GM12878 (cell line): ENCODE measurements around the gene C1orf35. TPM values are rescaled to one million over a fixed set of nuclear protein-coding genes. Genes with fewer than 3 reads are reported as not detected.

ENCODE experiments used
- ATAC-seq: fragments of 200-7000 bp; cut with Tn5 transposase; 3 replicates; pipeline ENCODE4 v1.9.1; 2020; ENCODE audit warnings: mild to moderate bottlenecking, moderate library complexity
- BruUV-seq: library from RNA; stranded (reverse); fragments of 400-500 nt; replicated peaks from 2 replicates; lab custom pipeline; 2021; lab: Mats Ljungman, UMichigan
- CTCF ChIA-PET: fragments of 300-600 bp; sonication (Branson Sonifier 250); formaldehyde crosslinking; extraction: SDS; loops from one replicate; lab custom pipeline; 2021; ENCODE audit warnings: inconsistent platforms; lab: Yijun Ruan, JAX
- POLR2A ChIA-PET: fragments of 350-600 bp; formaldehyde crosslinking; extraction: SDS; loops from one replicate; lab custom pipeline; 2021; ENCODE audit warnings: inconsistent platforms; lab: Charles Lee
- RAD21 ChIA-PET: fragments of 300-600 bp; sonication (Branson Sonifier 250); formaldehyde crosslinking; loops from one replicate; lab custom pipeline; 2023; ENCODE audit warnings: antibody characterized with exemption; ENCODE audit not compliant: unreplicated experiment; lab: Charles Lee
- SMC1A ChIA-PET: fragments of 300-600 bp; sonication (Branson Sonifier 250); formaldehyde crosslinking; loops from one replicate; lab custom pipeline; 2023; ENCODE audit not compliant: unreplicated experiment, uncharacterized antibody; lab: Charles Lee
- DNase-seq: peaks from one replicate; pipeline ENCODE4 v3.0.0-alpha.2; 2011; ENCODE audit warnings: low read depth, low spot score
- FAIRE-seq: peaks from 3 replicates; lab custom pipeline; 2011; peaks lifted over from hg19 to GRCh38; lab: Jason Lieb, UNC
- H2AFZ ChIP-seq: 2 replicates; pipeline ENCODE4 v1.6.0; 2011; ENCODE audit warnings: low read depth, low read length, control low read depth; ENCODE audit not compliant: control insufficient read depth
- H3K27ac ChIP-seq: 2 replicates; pipeline ENCODE4 v1.5.1; 2011; ENCODE audit warnings: control low read depth; ENCODE audit not compliant: control insufficient read depth, insufficient read depth
- H3K27me3 ChIP-seq, 2 experiments: replicated peaks in 1 of 2; 2 replicates each; pipeline versions ENCODE4 v1.6.0 to v1.6.1; 2011; ENCODE audit warnings: low read length in 1 of 2; ENCODE audit not compliant: control insufficient read depth in 2 of 2, insufficient read depth in 2 of 2
- H3K36me3 ChIP-seq, 2 experiments: 2 replicates each; pipeline ENCODE4 v1.5.1; 2011; ENCODE audit warnings: low read length in 1 of 2; ENCODE audit not compliant: control insufficient read depth in 2 of 2, insufficient read depth in 2 of 2
- H3K4me1 ChIP-seq: 2 replicates; pipeline ENCODE4 v1.6.1; 2011; ENCODE audit warnings: mild to moderate bottlenecking, low read length, moderate library complexity, mixed read lengths; ENCODE audit not compliant: control insufficient read depth, insufficient read depth
- H3K4me2 ChIP-seq: 2 replicates; pipeline ENCODE4 v1.6.0; 2011; ENCODE audit warnings: control low read depth; ENCODE audit not compliant: control insufficient read depth, insufficient read depth
- H3K4me3 ChIP-seq: fragments of 200-600 bp; sonication (generic); 2 replicates; pipeline ENCODE4 v1.5.1; 2016
- H3K79me2 ChIP-seq: 2 replicates; pipeline ENCODE4 v1.6.0; 2011; ENCODE audit warnings: low read length; ENCODE audit not compliant: control insufficient read depth, insufficient read depth
- H3K9ac ChIP-seq: 2 replicates; pipeline ENCODE4 v1.8.0; 2011; ENCODE audit warnings: low read length, control low read depth, mixed read lengths; ENCODE audit not compliant: control insufficient read depth, insufficient read depth
- H3K9me3 ChIP-seq: replicated peaks from 3 replicates; pipeline ENCODE4 v1.5.1; 2011; ENCODE audit warnings: mild to moderate bottlenecking, low read length; ENCODE audit not compliant: control insufficient read depth, insufficient read depth
- H4K20me1 ChIP-seq: 2 replicates; pipeline ENCODE4 v1.6.0; 2011; ENCODE audit not compliant: control insufficient read depth, insufficient read depth
- CREM ChIP-seq: IDR thresholded peaks from 2 replicates; pipeline ENCODE4 v1.6.1; 2014; ENCODE audit warnings: antibody characterized with exemption, low read depth
- MXI1 ChIP-seq: fragments of 150-350 bp; IDR thresholded peaks from 2 replicates; pipeline ENCODE4 v1.6.1; 2011; ENCODE audit warnings: low read depth, mild to moderate bottlenecking, inconsistent platforms, low read length, improper control_type of control experiment
- POU2F2 ChIP-seq: IDR thresholded peaks from 3 replicates; pipeline ENCODE4 v1.6.1; 2011; ENCODE audit warnings: low read depth, mild to moderate bottlenecking, low read length, borderline replicate concordance
- SIX5 ChIP-seq: IDR thresholded peaks from 2 replicates; pipeline ENCODE4 v1.6.1; 2011; ENCODE audit warnings: mild to moderate bottlenecking, low read depth, low read length, moderate library complexity; ENCODE audit not compliant: severe bottlenecking
- TAF1 ChIP-seq: IDR thresholded peaks from 2 replicates; pipeline ENCODE4 v1.6.1; 2011; ENCODE audit warnings: mild to moderate bottlenecking, low read depth, low read length, borderline replicate concordance
- TBL1XR1 ChIP-seq: IDR thresholded peaks from 2 replicates; pipeline ENCODE4 v1.6.1; 2012; ENCODE audit warnings: low read depth, low read length, improper control_type of control experiment
- TCF3 ChIP-seq: IDR thresholded peaks from 2 replicates; pipeline ENCODE4 v1.6.1; 2012; ENCODE audit warnings: low read depth, mild to moderate bottlenecking, low read length, borderline replicate concordance; ENCODE audit not compliant: insufficient read depth
- ZNF274 ChIP-seq: IDR thresholded peaks from one replicate; pipeline ENCODE4 v1.8.0; 2011; ENCODE audit not compliant: insufficient read length, insufficient read depth
- WGBS: methylation state at CpG from one replicate; pipeline ENCODE4 v1.1.6; 2016; ENCODE audit warnings: low lambda C conversion rate; ENCODE audit not compliant: insufficient replicate concordance, insufficient coverage; ENCODE audit errors: missing lambda C conversion rate; 5-methylcytosine and 5-hydroxymethylcytosine counted together
- in situ Hi-C: fragments of 300-500 bp; cut with MboI; formaldehyde crosslinking; loops from 9 replicates; pipeline ENCODE4 v1.14.3; 2018; ENCODE audit warnings: mixed read lengths
- intact Hi-C: fragments of 100-400 bp; cut with micrococcal nuclease; formaldehyde crosslinking; loops from one replicate; pipeline ENCODE4 v1.14.2; 2022; ENCODE audit not compliant: unreplicated experiment
- polyA plus RNA-seq, 11 experiments: library from polyadenylated mRNA; depleted of rRNA in 4 of 11; unstranded in 6 of 11; stranded (reverse) in 5 of 11; fragments of >200 nt; fragmentation: Nextera tagmentation in 4 of 11; fragmentation: Illumina TruSeq in 1 of 11; extraction: Ambion mirVana in 4 of 11; extraction: Trizol in 1 of 11; gene quantifications; 1 replicate in 1 of 11; 2 replicates in 10 of 11; pipeline versions ENCODE4 v1.2.1 to v1.2.3, GENCODE V29; 2011 to 2016; ENCODE audit warnings: inconsistent platforms in 2 of 11, missing spikeins in 2 of 11, low read depth in 1 of 11
- total RNA-seq, 4 experiments: library from RNA; depleted of rRNA in 3 of 4; stranded (reverse); fragments of >200 nt in 3 of 4; fragmentation: Illumina TruSeq in 1 of 4; extraction: Trizol in 1 of 4; gene quantifications; 2 replicates each; pipeline versions ENCODE4 v1.2.1 to v1.2.3, GENCODE V29; 2013 to 2021
- TF ChIP-seq, protein P1 (sequence below): IDR thresholded peaks from 2 replicates; pipeline ENCODE4 v1.6.1; 2012; ENCODE audit warnings: low read length, inconsistent platforms
- TF ChIP-seq, protein P2 (sequence below): fragments of 450-650 bp; IDR thresholded peaks from 2 replicates; pipeline ENCODE4 v1.6.1; 2017; ENCODE audit warnings: mild to moderate bottlenecking, moderate library complexity
- TF ChIP-seq, protein P3 (sequence below): IDR thresholded peaks from 2 replicates; pipeline ENCODE4 v1.6.1; 2012; ENCODE audit warnings: low read depth, low read length, improper control_type of control experiment

C1orf35 gene
- total and polyA plus RNA-seq, 10 of the 15 experiments (the other 5 are each of a cell fraction or from before 2014, with no cell fraction given): 2.5 to 27.0 (median 10.6) TPM

DNA sequence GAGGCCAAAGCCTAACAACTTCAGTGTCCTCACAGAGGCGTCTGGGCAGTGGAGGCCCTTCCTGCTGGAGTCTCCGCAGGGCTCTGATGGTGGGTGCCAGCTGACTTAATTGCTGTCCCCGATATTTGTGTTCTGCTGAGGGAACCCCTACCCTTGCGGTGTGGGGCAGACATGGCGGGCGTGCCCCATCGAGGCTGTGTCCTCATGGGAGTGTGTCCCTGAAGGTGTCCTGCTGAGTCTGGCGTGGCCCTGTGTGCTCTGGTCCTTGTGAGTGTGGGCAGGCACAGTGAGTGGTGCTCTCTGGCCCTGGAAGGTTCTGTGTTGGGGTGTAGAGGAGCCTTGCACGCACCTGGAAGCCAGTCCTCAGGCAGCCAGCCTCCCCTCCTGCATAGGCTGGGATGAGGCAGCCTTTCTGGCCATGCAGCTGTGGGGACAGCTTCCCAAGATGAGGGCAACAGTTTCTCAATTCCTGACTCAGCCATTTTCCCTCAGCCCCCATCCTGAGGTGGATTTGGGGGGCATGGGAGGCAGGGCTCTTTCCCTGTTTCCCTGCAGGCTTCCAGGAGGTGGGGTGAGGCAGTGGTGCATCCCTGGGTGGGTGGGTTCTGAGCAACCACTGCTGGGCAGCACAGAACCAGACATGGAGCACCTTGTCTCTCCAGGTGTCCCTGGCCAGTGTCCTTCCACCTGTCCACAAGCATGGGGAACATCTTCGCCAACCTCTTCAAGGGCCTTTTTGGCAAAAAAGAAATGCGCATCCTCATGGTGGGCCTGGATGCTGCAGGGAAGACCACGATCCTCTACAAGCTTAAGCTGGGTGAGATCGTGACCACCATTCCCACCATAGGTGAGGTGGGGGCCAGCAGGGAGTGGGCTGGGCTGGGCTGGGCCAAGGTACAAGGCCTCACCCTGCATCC lies 6.5 kb downstream of the C1orf35 start:
- POLR2A ChIA-PET: no interaction called here
- Histone ChIP-seq H4K20me1 (peaks cover 38% of the 10 kb centered on the region), H3K4me3 (no peak overlapping the region), H3K4me1 (no peaks in the 10 kb centered on the region; the same call in 1 of the 2 replicates), H3K27ac (no peak overlapping the region), H3K36me3 (peaks cover 16 to 50% of the 10 kb centered on the region in 2 experiments; a peak in 3 of 4 replicates), H3K4me2 (no peak overlapping the region), H3K9ac (no peak overlapping the region), H3K27me3 (no peaks in the 10 kb centered on the region), H3K79me2 (peaks cover 56% of the 10 kb centered on the region), H2AFZ (no peak overlapping the region), H3K9me3 (peaks cover 24% of the 10 kb centered on the region; the same call in 2 of the 3 replicates)
- 97% methylated on average over 13 of the region's 13 CpGs for WGBS
- in situ Hi-C loops: no loop called here
- no peak for FAIRE-seq
- no peak for ATAC-seq
- intact Hi-C loops: no loop called here
- SMC1A ChIA-PET: no interaction called here
- CTCF ChIA-PET: no interaction called here
- BruUV-seq: no TSS peak
- RAD21 ChIA-PET: no interaction called here
- TF ChIP-seq, protein P1, sequence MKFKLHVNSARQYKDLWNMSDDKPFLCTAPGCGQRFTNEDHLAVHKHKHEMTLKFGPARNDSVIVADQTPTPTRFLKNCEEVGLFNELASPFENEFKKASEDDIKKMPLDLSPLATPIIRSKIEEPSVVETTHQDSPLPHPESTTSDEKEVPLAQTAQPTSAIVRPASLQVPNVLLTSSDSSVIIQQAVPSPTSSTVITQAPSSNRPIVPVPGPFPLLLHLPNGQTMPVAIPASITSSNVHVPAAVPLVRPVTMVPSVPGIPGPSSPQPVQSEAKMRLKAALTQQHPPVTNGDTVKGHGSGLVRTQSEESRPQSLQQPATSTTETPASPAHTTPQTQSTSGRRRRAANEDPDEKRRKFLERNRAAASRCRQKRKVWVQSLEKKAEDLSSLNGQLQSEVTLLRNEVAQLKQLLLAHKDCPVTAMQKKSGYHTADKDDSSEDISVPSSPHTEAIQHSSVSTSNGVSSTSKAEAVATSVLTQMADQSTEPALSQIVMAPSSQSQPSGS: no peak
- no peak for TF ChIP-seq MXI1
- TF ChIP-seq, protein P2, sequence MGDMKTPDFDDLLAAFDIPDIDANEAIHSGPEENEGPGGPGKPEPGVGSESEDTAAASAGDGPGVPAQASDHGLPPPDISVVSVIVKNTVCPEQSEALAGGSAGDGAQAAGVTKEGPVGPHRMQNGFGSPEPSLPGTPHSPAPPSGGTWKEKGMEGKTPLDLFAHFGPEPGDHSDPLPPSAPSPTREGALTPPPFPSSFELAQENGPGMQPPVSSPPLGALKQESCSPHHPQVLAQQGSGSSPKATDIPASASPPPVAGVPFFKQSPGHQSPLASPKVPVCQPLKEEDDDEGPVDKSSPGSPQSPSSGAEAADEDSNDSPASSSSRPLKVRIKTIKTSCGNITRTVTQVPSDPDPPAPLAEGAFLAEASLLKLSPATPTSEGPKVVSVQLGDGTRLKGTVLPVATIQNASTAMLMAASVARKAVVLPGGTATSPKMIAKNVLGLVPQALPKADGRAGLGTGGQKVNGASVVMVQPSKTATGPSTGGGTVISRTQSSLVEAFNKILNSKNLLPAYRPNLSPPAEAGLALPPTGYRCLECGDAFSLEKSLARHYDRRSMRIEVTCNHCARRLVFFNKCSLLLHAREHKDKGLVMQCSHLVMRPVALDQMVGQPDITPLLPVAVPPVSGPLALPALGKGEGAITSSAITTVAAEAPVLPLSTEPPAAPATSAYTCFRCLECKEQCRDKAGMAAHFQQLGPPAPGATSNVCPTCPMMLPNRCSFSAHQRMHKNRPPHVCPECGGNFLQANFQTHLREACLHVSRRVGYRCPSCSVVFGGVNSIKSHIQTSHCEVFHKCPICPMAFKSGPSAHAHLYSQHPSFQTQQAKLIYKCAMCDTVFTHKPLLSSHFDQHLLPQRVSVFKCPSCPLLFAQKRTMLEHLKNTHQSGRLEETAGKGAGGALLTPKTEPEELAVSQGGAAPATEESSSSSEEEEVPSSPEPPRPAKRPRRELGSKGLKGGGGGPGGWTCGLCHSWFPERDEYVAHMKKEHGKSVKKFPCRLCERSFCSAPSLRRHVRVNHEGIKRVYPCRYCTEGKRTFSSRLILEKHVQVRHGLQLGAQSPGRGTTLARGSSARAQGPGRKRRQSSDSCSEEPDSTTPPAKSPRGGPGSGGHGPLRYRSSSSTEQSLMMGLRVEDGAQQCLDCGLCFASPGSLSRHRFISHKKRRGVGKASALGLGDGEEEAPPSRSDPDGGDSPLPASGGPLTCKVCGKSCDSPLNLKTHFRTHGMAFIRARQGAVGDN: no peak
- no peak for TF ChIP-seq TAF1
- no peak for TF ChIP-seq CREM
- no peak for TF ChIP-seq TCF3
- no peak for TF ChIP-seq POU2F2
- TF ChIP-seq, protein P3, sequence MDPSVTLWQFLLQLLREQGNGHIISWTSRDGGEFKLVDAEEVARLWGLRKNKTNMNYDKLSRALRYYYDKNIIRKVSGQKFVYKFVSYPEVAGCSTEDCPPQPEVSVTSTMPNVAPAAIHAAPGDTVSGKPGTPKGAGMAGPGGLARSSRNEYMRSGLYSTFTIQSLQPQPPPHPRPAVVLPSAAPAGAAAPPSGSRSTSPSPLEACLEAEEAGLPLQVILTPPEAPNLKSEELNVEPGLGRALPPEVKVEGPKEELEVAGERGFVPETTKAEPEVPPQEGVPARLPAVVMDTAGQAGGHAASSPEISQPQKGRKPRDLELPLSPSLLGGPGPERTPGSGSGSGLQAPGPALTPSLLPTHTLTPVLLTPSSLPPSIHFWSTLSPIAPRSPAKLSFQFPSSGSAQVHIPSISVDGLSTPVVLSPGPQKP: no peak
- TF ChIP-seq SIX5: no peak
- TF ChIP-seq ZNF274: no peak
- TF ChIP-seq TBL1XR1: no peak
- no peak for DNase-seq
